GM10248 (cell line): ENCODE measurements around the gene EFNA4.

Experiments
- CTCF ChIA-PET: fragments of 300-600 bp; sonication (Branson Sonifier 250); formaldehyde crosslinking; extraction: SDS; loops from one replicate; lab custom pipeline; 2021; ENCODE audit warnings: antibody characterized with exemption; lab: Yijun Ruan, JAX
- POLR2A ChIA-PET: fragments of 350-650 bp; sonication (Branson Sonifier 250); formaldehyde crosslinking; extraction: SDS; loops from one replicate; lab custom pipeline; 2020; ENCODE audit warnings: antibody characterized with exemption; lab: Yijun Ruan, JAX
- DNase-seq: peaks from one replicate; pipeline ENCODE4 v3.0.0; 2012; ENCODE audit errors: extremely low spot score
- TF ChIP-seq, protein P1 (sequence below): IDR thresholded peaks from 2 replicates; pipeline ENCODE4 v1.5.1; 2012; ENCODE audit warnings: mild to moderate bottlenecking, low read depth; ENCODE audit errors: extremely low read depth, missing control alignments, control extremely low read depth

EFNA4 gene

DNA sequence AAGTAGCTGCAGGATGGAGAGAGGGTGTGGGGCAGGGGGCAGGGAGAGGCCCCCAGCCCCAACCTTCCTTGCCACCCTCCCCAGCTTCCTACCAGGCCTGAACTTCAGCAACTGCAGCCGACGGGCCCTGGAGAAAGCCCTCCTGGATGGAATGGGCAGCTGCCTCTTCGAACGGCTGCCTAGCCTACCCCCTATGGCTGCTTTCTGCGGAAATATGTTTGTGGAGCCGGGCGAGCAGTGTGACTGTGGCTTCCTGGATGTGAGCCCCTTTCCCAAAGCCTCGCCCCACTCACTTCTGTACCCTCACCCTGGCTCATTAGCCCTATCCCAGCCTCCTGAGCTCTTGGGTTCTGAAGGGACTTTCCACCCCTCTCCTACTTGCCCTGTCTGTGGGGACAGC is 6.4 kb upstream of the EFNA4 start:
- TF ChIP-seq, protein P1, sequence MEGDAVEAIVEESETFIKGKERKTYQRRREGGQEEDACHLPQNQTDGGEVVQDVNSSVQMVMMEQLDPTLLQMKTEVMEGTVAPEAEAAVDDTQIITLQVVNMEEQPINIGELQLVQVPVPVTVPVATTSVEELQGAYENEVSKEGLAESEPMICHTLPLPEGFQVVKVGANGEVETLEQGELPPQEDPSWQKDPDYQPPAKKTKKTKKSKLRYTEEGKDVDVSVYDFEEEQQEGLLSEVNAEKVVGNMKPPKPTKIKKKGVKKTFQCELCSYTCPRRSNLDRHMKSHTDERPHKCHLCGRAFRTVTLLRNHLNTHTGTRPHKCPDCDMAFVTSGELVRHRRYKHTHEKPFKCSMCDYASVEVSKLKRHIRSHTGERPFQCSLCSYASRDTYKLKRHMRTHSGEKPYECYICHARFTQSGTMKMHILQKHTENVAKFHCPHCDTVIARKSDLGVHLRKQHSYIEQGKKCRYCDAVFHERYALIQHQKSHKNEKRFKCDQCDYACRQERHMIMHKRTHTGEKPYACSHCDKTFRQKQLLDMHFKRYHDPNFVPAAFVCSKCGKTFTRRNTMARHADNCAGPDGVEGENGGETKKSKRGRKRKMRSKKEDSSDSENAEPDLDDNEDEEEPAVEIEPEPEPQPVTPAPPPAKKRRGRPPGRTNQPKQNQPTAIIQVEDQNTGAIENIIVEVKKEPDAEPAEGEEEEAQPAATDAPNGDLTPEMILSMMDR: no peak
- no peak for DNase-seq
- CTCF ChIA-PET: interaction anchor here (0.9 to 16.0 kb wide), 9 partner anchors 11 to 497 kb away, joined by 3 to 285 read pairs (median 6); partner anchors contain the start of genes ADAM15 and PBXIP1
- POLR2A ChIA-PET: interaction anchor here (0.8 kb wide), 1 partner anchor 116 kb away, joined by 3 read pairs; the partner anchor contains the start of gene KRTCAP2

DNA sequence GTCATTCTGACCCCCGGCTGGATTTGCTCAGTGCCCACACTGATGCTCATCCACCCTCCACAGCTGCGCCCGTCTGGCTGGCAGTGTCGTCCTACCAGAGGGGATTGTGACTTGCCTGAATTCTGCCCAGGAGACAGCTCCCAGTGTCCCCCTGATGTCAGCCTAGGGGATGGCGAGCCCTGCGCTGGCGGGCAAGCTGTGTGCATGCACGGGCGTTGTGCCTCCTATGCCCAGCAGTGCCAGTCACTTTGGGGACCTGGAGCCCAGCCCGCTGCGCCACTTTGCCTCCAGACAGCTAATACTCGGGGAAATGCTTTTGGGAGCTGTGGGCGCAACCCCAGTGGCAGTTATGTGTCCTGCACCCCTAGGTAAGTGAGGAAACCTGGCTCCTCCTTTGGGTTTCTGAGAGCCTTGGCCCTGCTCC is 5.7 kb upstream of the EFNA4 start:
- DNase-seq: no peak
- ChIA-PET POLR2A (no interaction called here), CTCF (interaction anchor here (1.3 to 16.0 kb wide), 8 partner anchors 11 to 498 kb away, joined by 3 to 285 read pairs (median 12); partner anchors contain the start of genes ADAM15 and PBXIP1)
- TF ChIP-seq, protein P1: no peak

DNA sequence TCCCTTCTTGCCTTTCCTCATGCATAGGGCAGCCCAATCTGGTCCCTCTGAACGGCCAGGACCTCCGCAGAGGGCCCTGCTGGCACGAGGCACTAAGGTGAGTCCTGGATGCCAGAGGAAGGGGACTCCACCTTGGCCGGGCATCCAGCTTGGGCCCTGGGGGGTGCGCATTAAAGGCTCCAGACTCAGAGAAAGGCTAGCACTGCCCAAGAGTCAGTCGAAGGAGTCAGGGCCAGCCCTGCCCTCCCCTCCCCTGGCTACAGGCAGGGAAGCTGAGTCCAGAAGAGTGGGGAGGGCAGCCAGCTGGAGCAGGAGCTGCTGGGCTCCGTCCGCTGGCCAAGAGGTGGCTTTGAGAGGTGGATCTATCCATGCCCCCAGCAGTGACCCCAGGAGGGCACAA is 2.8 kb upstream of the EFNA4 start:
- DNase-seq: no peak
- POLR2A ChIA-PET: no interaction called here
- CTCF ChIA-PET: interaction anchor here (1.0 to 16.0 kb wide), 21 partner anchors 14 to 579 kb away, joined by 3 to 285 read pairs (median 7); partner anchors contain the start of genes ADAM15, EFNA3, KRTCAP2 and PBXIP1
- TF ChIP-seq, protein P1: no peak

DNA sequence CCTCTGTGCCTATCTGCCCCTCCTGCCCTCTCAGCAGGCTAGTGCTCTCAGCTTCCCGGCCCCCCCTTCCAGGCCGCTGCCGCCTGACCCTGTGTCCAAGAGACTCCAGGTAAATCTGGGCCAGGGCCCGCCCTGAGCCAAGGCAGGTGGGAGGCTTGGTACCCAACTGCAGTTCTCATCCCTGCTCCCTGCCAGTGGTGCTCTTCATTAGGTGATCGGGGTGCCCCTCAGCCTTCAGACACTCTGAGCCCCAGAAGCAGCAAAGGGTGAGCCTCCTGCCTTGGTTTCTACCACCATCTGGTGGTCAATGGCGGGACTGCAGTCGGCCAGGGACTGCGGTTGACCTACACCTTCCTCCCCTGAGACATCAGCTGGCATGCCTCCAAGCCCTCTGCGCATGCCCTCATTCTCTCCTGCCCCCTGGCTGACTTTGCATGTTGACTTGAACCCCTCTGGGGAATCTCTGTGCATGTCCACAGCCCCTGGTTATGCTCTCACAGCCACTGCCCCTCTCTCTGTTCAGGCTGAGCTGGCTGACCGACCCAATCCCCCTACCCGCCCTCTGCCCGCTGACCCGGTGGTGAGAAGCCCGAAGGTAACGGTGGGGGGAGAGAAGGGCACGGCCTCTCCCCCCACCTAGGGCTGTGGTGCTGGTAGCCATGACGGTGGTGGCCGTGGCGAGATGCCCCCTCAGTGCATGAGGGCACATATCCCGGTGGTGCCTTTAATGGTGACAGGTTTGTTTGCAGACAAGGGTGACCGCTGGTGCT is 2.0 kb upstream of the EFNA4 start:
- ChIA-PET POLR2A (interaction anchor here (0.6 kb wide), 1 partner anchor 597 kb away, joined by 3 read pairs; no protein-coding TSS in a partner anchor), CTCF (interaction anchor here (0.6 to 16.0 kb wide), 38 partner anchors 8 to 581 kb away, joined by 3 to 285 read pairs (median 4); partner anchors contain the start of genes ADAM15, EFNA3, KRTCAP2 and PBXIP1)
- TF ChIP-seq, protein P1: peak; percentile 94
- peak; percentile 90 for DNase-seq

DNA sequence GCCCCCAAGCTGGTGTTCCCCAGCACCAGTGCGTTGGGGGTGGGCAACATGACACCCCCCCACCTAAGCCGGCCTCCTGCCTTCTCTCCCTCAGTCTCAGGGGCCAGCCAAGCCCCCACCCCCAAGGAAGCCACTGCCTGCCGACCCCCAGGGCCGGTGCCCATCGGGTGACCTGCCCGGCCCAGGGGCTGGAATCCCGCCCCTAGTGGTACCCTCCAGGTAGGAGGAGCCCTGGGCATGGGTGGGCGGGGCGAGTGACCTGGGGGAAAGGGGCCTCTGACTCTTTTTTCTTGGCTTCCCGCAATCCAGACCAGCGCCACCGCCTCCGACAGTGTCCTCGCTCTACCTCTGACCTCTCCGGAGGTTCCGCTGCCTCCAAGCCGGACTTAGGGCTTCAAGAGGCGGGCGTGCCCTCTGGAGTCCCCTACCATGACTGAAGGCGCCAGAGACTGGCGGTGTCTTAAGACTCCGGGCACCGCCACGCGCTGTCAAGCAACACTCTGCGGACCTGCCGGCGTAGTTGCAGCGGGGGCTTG is 1.3 kb upstream of the EFNA4 start:
- POLR2A ChIA-PET: interaction anchor here (0.6 kb wide), 1 partner anchor 597 kb away, joined by 3 read pairs; no protein-coding TSS in a partner anchor
- DNase-seq: no peak

More for the DNA sequence above, 1.3 kb upstream of the EFNA4 start:
- TF ChIP-seq, protein P1: no peak
- CTCF ChIA-PET: interaction anchor here (0.6 to 16.0 kb wide), 37 partner anchors 8 to 582 kb away, joined by 3 to 285 read pairs (median 4); partner anchors contain the start of genes ADAM15, EFNA3, KRTCAP2 and PBXIP1
